ENCODE data around the gene ARHGEF12.

DNA sequence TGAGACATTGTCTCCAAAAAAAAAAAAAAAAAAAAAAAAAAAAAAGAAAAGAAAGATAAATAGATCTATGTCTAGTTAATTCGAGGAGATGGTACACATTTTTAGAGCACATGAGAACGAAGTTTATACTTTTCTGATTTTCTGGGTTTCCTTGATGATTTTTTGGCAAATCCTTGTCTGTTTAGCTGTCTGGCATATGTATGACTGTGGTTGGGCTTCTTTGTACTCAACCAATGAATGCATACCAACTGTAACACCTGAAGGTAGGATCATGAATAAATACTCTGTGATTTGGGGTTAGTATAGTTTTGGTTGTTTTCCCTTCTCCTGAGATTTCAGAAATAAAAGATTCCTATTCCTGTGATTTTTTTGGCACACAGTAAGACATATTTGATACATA lies 63.1 kb downstream of the ARHGEF12 start:
- TF ChIP-seq, protein P1, sequence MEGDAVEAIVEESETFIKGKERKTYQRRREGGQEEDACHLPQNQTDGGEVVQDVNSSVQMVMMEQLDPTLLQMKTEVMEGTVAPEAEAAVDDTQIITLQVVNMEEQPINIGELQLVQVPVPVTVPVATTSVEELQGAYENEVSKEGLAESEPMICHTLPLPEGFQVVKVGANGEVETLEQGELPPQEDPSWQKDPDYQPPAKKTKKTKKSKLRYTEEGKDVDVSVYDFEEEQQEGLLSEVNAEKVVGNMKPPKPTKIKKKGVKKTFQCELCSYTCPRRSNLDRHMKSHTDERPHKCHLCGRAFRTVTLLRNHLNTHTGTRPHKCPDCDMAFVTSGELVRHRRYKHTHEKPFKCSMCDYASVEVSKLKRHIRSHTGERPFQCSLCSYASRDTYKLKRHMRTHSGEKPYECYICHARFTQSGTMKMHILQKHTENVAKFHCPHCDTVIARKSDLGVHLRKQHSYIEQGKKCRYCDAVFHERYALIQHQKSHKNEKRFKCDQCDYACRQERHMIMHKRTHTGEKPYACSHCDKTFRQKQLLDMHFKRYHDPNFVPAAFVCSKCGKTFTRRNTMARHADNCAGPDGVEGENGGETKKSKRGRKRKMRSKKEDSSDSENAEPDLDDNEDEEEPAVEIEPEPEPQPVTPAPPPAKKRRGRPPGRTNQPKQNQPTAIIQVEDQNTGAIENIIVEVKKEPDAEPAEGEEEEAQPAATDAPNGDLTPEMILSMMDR (IDR thresholded peaks at IDR 0.05; ENCODE audit: insufficient read depth, low read length, poor library complexity, severe bottlenecking), result no peak
- no peak for TF ChIP-seq EZH2phosphoT487 (conservative IDR thresholded peaks at IDR 0.05; ENCODE audit: low read length)
